GM23338 (cell line): ENCODE results near the gene URM1.

Experiments
- CREB1 ChIP-seq: fragments of 250-450 bp; sonication (Bioruptor Pico); IDR thresholded peaks from 2 replicates; pipeline ENCODE4 v1.5.0; 2020; ENCODE audit warnings: low read depth, mild to moderate bottlenecking, moderate library complexity
- ETS1 ChIP-seq: IDR thresholded peaks from 2 replicates; pipeline ENCODE4 v1.6.1; 2016; ENCODE audit warnings: antibody characterized with exemption
- EZH2 ChIP-seq: fragments of 200-600 bp; sonication (generic); IDR thresholded peaks from one replicate; pipeline ENCODE4 v1.8.0; 2017; ENCODE audit warnings: antibody characterized with exemption, mild to moderate bottlenecking, low read depth; ENCODE audit not compliant: unreplicated experiment
- EZH2phosphoT487 ChIP-seq: fragments of 200-600 bp; sonication (generic); IDR thresholded peaks from one replicate; pipeline ENCODE4 v1.8.1; 2018; ENCODE audit warnings: antibody characterized with exemption; ENCODE audit not compliant: unreplicated experiment
- POLR2AphosphoS5 ChIP-seq: IDR thresholded peaks from 2 replicates; pipeline ENCODE4 v1.6.1; 2016; ENCODE audit warnings: antibody characterized with exemption, low read depth
- STAT1 ChIP-seq: IDR thresholded peaks from one replicate; pipeline ENCODE4 v1.6.1; 2016; ENCODE audit warnings: antibody characterized with exemption; ENCODE audit not compliant: unreplicated experiment
- ZNF331 ChIP-seq: fragments of 250-450 bp; sonication (Bioruptor Pico); IDR thresholded peaks from 2 replicates; pipeline ENCODE4 v1.5.0; 2020; ENCODE audit warnings: low read depth, mild to moderate bottlenecking, moderate library complexity
- TF ChIP-seq, protein P1 (sequence below), 2 experiments: fragments of 200-600 bp in 1 of 2; sonication (generic) in 1 of 2; conservative IDR thresholded peaks; 2 replicates each; pipeline versions ENCODE4 v1.5.1 to v1.6.1; 2016 to 2017; ENCODE audit warnings: antibody characterized with exemption in 2 of 2, low read depth in 2 of 2, mild to moderate bottlenecking in 2 of 2, moderate library complexity in 1 of 2
- TF ChIP-seq, protein P2 (sequence below): IDR thresholded peaks from one replicate; pipeline ENCODE4 v1.6.1; 2018; ENCODE audit warnings: antibody characterized with exemption; ENCODE audit not compliant: unreplicated experiment

DNA sequence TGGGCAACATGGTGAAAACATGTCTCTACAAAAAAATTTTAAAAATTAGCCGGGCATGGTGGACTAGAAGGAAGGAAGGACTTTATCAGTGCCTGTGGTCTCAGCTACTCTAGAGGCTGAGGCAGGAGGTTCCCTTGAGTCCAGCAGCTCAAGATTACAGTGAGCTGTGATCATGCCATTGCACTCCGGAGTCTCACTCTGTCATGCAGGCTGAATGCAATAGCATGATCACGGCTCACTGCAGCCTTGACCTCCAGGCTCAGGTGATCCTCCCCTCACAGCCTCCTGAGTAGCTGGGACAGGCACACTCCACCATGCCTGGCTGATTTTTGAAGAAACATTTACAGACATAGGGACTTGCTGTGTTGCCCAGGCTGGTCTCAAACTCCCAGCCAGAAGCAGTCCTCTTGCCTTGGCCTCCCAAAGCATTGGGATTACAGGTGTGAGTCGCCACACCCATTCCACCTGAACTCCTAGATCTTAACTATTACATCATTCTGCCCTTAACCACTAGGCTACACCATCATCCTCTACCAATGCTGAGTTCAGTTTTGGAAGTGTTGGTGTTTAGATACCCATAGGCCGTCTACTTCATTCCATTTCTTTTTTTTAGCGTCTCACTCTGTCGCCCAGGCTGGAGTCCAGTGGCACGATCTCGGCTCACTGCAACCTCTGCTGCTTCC is 2.0 kb upstream of the URM1 start:
- TF ChIP-seq EZH2: no peak
- TF ChIP-seq, protein P1, sequence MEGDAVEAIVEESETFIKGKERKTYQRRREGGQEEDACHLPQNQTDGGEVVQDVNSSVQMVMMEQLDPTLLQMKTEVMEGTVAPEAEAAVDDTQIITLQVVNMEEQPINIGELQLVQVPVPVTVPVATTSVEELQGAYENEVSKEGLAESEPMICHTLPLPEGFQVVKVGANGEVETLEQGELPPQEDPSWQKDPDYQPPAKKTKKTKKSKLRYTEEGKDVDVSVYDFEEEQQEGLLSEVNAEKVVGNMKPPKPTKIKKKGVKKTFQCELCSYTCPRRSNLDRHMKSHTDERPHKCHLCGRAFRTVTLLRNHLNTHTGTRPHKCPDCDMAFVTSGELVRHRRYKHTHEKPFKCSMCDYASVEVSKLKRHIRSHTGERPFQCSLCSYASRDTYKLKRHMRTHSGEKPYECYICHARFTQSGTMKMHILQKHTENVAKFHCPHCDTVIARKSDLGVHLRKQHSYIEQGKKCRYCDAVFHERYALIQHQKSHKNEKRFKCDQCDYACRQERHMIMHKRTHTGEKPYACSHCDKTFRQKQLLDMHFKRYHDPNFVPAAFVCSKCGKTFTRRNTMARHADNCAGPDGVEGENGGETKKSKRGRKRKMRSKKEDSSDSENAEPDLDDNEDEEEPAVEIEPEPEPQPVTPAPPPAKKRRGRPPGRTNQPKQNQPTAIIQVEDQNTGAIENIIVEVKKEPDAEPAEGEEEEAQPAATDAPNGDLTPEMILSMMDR (conservative IDR thresholded peaks at IDR 0.05; ENCODE audit: low read depth in 2 of 2): no peak
- TF ChIP-seq POLR2AphosphoS5: no peak
- TF ChIP-seq, protein P2, sequence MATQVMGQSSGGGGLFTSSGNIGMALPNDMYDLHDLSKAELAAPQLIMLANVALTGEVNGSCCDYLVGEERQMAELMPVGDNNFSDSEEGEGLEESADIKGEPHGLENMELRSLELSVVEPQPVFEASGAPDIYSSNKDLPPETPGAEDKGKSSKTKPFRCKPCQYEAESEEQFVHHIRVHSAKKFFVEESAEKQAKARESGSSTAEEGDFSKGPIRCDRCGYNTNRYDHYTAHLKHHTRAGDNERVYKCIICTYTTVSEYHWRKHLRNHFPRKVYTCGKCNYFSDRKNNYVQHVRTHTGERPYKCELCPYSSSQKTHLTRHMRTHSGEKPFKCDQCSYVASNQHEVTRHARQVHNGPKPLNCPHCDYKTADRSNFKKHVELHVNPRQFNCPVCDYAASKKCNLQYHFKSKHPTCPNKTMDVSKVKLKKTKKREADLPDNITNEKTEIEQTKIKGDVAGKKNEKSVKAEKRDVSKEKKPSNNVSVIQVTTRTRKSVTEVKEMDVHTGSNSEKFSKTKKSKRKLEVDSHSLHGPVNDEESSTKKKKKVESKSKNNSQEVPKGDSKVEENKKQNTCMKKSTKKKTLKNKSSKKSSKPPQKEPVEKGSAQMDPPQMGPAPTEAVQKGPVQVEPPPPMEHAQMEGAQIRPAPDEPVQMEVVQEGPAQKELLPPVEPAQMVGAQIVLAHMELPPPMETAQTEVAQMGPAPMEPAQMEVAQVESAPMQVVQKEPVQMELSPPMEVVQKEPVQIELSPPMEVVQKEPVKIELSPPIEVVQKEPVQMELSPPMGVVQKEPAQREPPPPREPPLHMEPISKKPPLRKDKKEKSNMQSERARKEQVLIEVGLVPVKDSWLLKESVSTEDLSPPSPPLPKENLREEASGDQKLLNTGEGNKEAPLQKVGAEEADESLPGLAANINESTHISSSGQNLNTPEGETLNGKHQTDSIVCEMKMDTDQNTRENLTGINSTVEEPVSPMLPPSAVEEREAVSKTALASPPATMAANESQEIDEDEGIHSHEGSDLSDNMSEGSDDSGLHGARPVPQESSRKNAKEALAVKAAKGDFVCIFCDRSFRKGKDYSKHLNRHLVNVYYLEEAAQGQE: no peak
- TF ChIP-seq CREB1 (CRISPR knock-in tag): no peak
- TF ChIP-seq EZH2phosphoT487: no peak
- no peak for TF ChIP-seq ETS1
- TF ChIP-seq ZNF331: no peak
- no peak for TF ChIP-seq STAT1
